ENCODE data around the gene EQTN.

The EQTN gene

GRCh38 chr9:27336126-27336525 is 39.2 kb upstream of the EQTN start:
- no peak for TF ChIP-seq CTCF (IDR thresholded peaks at IDR 0.05; ENCODE audit: unreplicated experiment in 3 of 3)
- Mint-ChIP-seq H3K27me3 (ENCODE audit: low read depth) (peaks cover 3% of the 10 kb centered on the region), H3K4me1 (peaks cover 56% of the 10 kb centered on the region), H3K27ac (peak overlapping the region; percentile 71 to 79 (median 76)), H3K9me3 (no peaks in the 10 kb centered on the region), H3K4me3 (no peak overlapping the region), H3K36me3 (ENCODE audit: low read depth) (peaks cover 3% of the 10 kb centered on the region)

GRCh38 chr9:27335075-27335474 is 38.1 kb upstream of the EQTN start:
- peaks cover 45% of the 10 kb centered on the region for H3K4me1 Mint-ChIP-seq
- peak overlapping the region in 1 of 3 experiments; percentile 44 for H3K27ac Mint-ChIP-seq
- H3K9me3 Mint-ChIP-seq, result no peaks in the 10 kb centered on the region
- H3K4me3 Mint-ChIP-seq, result no peak overlapping the region
- peaks cover 3% of the 10 kb centered on the region for H3K27me3 Mint-ChIP-seq (ENCODE audit: low read depth)
- H3K36me3 Mint-ChIP-seq (ENCODE audit: low read depth), result peaks cover 5% of the 10 kb centered on the region
- no peak for TF ChIP-seq CTCF (IDR thresholded peaks at IDR 0.05; ENCODE audit: unreplicated experiment in 3 of 3)

- Mint-ChIP-seq H3K27ac (peak overlapping the region; percentile 8 to 69 (median 52)), H3K9me3 (no peaks in the 10 kb centered on the region), H3K4me1 (peaks cover 32% of the 10 kb centered on the region), H3K4me3 (no peak overlapping the region), H3K36me3 (ENCODE audit: low read depth) (peaks cover 20% of the 10 kb centered on the region), H3K27me3 (ENCODE audit: low read depth) (peaks cover 3% of the 10 kb centered on the region)
- peak; percentile 87 to 95 (median 90) for TF ChIP-seq CTCF (IDR thresholded peaks at IDR 0.05; ENCODE audit: unreplicated experiment in 3 of 3)
These were observed 36.5 kb upstream of the EQTN start for GRCh38 chr9:27333241-27334052.

GRCh38 chr9:27331393-27331792 is 34.4 kb upstream of the EQTN start:
- Mint-ChIP-seq H3K27me3 (ENCODE audit: low read depth) (peaks cover 3% of the 10 kb centered on the region), H3K9me3 (no peaks in the 10 kb centered on the region), H3K4me3 (no peak overlapping the region), H3K36me3 (ENCODE audit: low read depth) (peaks cover 35% of the 10 kb centered on the region), H3K27ac (no peak overlapping the region), H3K4me1 (peaks cover 17% of the 10 kb centered on the region)
- no peak for TF ChIP-seq CTCF (IDR thresholded peaks at IDR 0.05; ENCODE audit: unreplicated experiment in 3 of 3)

- Mint-ChIP-seq H3K27ac (no peak overlapping the region), H3K4me3 (no peak overlapping the region), H3K36me3 (ENCODE audit: low read depth) (peaks cover 51% of the 10 kb centered on the region), H3K27me3 (ENCODE audit: low read depth) (peaks cover 3% of the 10 kb centered on the region), H3K4me1 (peaks cover 11% of the 10 kb centered on the region), H3K9me3 (peaks cover 4% of the 10 kb centered on the region)
- TF ChIP-seq CTCF (IDR thresholded peaks at IDR 0.05; ENCODE audit: unreplicated experiment in 3 of 3), result no peak
These were observed 32.3 kb upstream of the EQTN start for GRCh38 chr9:27329291-27329690.

GRCh38 chr9:27328483-27328882 is 31.5 kb upstream of the EQTN start:
- H3K4me1 Mint-ChIP-seq, result peaks cover 5% of the 10 kb centered on the region
- H3K36me3 Mint-ChIP-seq (ENCODE audit: low read depth), result peaks cover 57% of the 10 kb centered on the region
- no peak overlapping the region for H3K27ac Mint-ChIP-seq
- no peak overlapping the region for H3K4me3 Mint-ChIP-seq
- peaks cover 3% of the 10 kb centered on the region for H3K27me3 Mint-ChIP-seq (ENCODE audit: low read depth)
- peaks cover 6% of the 10 kb centered on the region for H3K9me3 Mint-ChIP-seq
- TF ChIP-seq CTCF (IDR thresholded peaks at IDR 0.05; ENCODE audit: unreplicated experiment in 3 of 3), result no peak

Data from nephron (organoid).